Uterus (tissue), 2 donors: ENCODE measurements around the gene CPA1.

Experiments used
- POLR2A ChIP-seq, 2 donors: fragments of 450-650 bp; IDR thresholded peaks; one replicate each; pipeline ENCODE4 v1.6.1; 2016; ENCODE audit warnings: antibody characterized with exemption in 2 of 2, mild to moderate bottlenecking in 1 of 2, moderate library complexity in 1 of 2
- TF ChIP-seq, protein P1 (sequence below), 4 experiments: fragments of 200-600 bp in 2 of 4; fragments of 450-650 bp in 2 of 4; sonication (generic) in 2 of 4; IDR thresholded peaks; one replicate each; pipeline ENCODE4 v1.5.1; 2016 to 2019; ENCODE audit warnings: antibody characterized with exemption in 4 of 4, mild to moderate bottlenecking in 2 of 4, moderate library complexity in 1 of 4

DNA sequence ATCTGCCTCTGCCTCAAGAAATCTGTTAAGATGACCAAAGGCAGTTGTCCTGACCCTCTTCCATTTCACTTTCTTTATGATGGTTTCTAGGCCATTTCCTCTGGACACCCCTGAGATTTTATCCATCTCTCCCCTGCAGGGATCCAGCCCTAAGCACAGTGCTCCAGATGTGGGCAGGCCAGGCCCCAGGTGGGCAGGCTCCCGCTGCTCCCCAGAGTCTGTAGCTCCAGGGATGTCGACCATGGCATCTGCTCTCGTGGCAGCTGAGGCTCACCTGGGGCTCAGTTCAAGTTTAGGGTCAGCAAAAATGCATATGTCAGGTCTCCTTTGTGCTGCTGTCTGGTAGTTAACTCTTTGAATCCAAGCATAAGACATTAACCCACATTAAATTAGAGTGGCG, 48.7 kb downstream of the CPA1 start:
- TF ChIP-seq, protein P1, sequence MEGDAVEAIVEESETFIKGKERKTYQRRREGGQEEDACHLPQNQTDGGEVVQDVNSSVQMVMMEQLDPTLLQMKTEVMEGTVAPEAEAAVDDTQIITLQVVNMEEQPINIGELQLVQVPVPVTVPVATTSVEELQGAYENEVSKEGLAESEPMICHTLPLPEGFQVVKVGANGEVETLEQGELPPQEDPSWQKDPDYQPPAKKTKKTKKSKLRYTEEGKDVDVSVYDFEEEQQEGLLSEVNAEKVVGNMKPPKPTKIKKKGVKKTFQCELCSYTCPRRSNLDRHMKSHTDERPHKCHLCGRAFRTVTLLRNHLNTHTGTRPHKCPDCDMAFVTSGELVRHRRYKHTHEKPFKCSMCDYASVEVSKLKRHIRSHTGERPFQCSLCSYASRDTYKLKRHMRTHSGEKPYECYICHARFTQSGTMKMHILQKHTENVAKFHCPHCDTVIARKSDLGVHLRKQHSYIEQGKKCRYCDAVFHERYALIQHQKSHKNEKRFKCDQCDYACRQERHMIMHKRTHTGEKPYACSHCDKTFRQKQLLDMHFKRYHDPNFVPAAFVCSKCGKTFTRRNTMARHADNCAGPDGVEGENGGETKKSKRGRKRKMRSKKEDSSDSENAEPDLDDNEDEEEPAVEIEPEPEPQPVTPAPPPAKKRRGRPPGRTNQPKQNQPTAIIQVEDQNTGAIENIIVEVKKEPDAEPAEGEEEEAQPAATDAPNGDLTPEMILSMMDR (IDR thresholded peaks at IDR 0.05), result no peak
- no peak for TF ChIP-seq POLR2A (IDR thresholded peaks at IDR 0.05)
